Panc1 (cell line): ENCODE results near the gene GLT1D1.

Experiments
- CTCF ChIP-seq: fragments of 450-650 bp; IDR thresholded peaks from 2 replicates; pipeline ENCODE4 v1.5.1; 2017; ENCODE audit warnings: mild to moderate bottlenecking
- POLR2AphosphoS5 ChIP-seq: IDR thresholded peaks from 2 replicates; pipeline ENCODE4 v1.6.1; 2012; ENCODE audit warnings: mild to moderate bottlenecking, low read depth, low read length, moderate library complexity
- REST ChIP-seq, 2 experiments: IDR thresholded peaks; 2 replicates each; pipeline ENCODE4 v1.6.1; 2011 to 2012; ENCODE audit warnings: low read depth in 2 of 2, control low read depth in 1 of 2, low read length in 1 of 2, mild to moderate bottlenecking in 1 of 2, moderate library complexity in 1 of 2; ENCODE audit not compliant: insufficient read depth in 1 of 2
- SIN3A ChIP-seq: IDR thresholded peaks from 2 replicates; pipeline ENCODE4 v1.6.1; 2012; ENCODE audit warnings: low read depth, mild to moderate bottlenecking, low read length, moderate library complexity, borderline replicate concordance; ENCODE audit not compliant: insufficient read depth
- TCF7L2 ChIP-seq: IDR thresholded peaks from 2 replicates; pipeline ENCODE4 v1.6.1; 2011; ENCODE audit warnings: mild to moderate bottlenecking, low read depth, low read length, inconsistent platforms

GRCh38 chr12:128867466-128867865 is 14.2 kb downstream of the GLT1D1 start:
- TF ChIP-seq CTCF (no peak), TCF7L2 (no peak), POLR2AphosphoS5 (no peak), REST (IDR thresholded peaks at IDR 0.05; ENCODE audit: insufficient read depth in 1 of 2, low read depth in 2 of 2, low read length in 1 of 2) (no peak), SIN3A (no peak)
